ENCODE results near the gene FCAR.

DNA sequence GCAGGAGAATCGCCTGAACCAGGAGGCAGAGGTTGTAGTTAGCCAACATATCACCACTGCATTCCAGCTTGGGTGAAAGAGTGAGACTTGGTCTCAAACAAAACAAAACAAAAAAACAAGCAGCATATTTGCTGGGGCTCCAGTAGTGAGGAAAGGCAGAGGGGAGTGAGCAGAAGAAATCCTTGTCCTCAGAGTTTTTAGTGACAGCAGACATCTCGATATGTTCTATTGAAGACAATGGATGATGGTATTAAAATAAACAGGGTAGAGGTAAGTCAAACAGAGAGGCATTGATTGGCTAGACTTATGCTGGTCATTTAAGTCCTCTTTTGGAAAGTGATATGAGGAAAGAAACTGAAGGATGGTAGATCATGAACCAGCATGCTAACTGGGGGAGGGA is 54.3 kb downstream of the FCAR start:
- TF ChIP-seq, protein P1, sequence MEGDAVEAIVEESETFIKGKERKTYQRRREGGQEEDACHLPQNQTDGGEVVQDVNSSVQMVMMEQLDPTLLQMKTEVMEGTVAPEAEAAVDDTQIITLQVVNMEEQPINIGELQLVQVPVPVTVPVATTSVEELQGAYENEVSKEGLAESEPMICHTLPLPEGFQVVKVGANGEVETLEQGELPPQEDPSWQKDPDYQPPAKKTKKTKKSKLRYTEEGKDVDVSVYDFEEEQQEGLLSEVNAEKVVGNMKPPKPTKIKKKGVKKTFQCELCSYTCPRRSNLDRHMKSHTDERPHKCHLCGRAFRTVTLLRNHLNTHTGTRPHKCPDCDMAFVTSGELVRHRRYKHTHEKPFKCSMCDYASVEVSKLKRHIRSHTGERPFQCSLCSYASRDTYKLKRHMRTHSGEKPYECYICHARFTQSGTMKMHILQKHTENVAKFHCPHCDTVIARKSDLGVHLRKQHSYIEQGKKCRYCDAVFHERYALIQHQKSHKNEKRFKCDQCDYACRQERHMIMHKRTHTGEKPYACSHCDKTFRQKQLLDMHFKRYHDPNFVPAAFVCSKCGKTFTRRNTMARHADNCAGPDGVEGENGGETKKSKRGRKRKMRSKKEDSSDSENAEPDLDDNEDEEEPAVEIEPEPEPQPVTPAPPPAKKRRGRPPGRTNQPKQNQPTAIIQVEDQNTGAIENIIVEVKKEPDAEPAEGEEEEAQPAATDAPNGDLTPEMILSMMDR (IDR thresholded peaks at IDR 0.05; ENCODE audit: low read depth, low read length): no peak
- TF ChIP-seq MYC (IDR thresholded peaks at IDR 0.05; ENCODE audit: low read depth, low read length): no peak
